Endothelial cell of umbilical vein (primary cell): ENCODE data around the gene FOXA1. TPM values are rescaled to one million over a fixed set of nuclear protein-coding genes. Genes with fewer than 3 reads are reported as not detected.

ENCODE experiments used
- BruUV-seq: library from RNA; stranded (reverse); fragments of 400-500 nt; replicated peaks from 2 replicates; lab custom pipeline; 2021; lab: Mats Ljungman, UMichigan
- CTCF ChIA-PET: fragments of 300-600, 350-600 bp; sonication (Branson Sonifier 250); formaldehyde crosslinking; loops from one replicate; lab custom pipeline; 2021; ENCODE audit warnings: antibody characterized with exemption, inconsistent platforms; lab: Charles Lee
- POLR2A ChIA-PET: fragments of 300-600, 350-600 bp; sonication (Branson Sonifier 250); formaldehyde crosslinking; loops from one replicate; lab custom pipeline; 2021; ENCODE audit warnings: antibody characterized with exemption, inconsistent platforms; lab: Charles Lee
- DNase-seq: peaks from one replicate; pipeline ENCODE4 v3.0.0-alpha.2; 2011; ENCODE audit warnings: low read depth, low spot score
- FAIRE-seq: peaks from 2 replicates; lab custom pipeline; 2011; peaks lifted over from hg19 to GRCh38; lab: Jason Lieb, UNC
- H2AFZ ChIP-seq: 2 replicates; pipeline ENCODE4 v1.6.0; 2012; ENCODE audit warnings: low read depth, low read length, control low read depth, inconsistent platforms
- H3K27ac ChIP-seq: 2 replicates; pipeline ENCODE4 v1.5.1; 2011; ENCODE audit warnings: low read depth, mild to moderate bottlenecking, control low read depth, low read length, moderate library complexity; ENCODE audit not compliant: insufficient read depth
- H3K27me3 ChIP-seq, 2 experiments: 2 replicates each; pipeline versions ENCODE4 v1.6.0 to v1.6.1; 2011; ENCODE audit warnings: low read length in 2 of 2, mixed read lengths in 1 of 2; ENCODE audit not compliant: control insufficient read depth in 2 of 2, insufficient read depth in 2 of 2
- H3K36me3 ChIP-seq, 2 experiments: 2 replicates in 1 of 2; 3 replicates in 1 of 2; pipeline ENCODE4 v1.5.1; 2011; ENCODE audit warnings: low read length in 2 of 2, mild to moderate bottlenecking in 1 of 2, moderate library complexity in 1 of 2; ENCODE audit not compliant: control insufficient read depth in 2 of 2, insufficient read depth in 2 of 2; ENCODE audit errors: extremely low read depth in 1 of 2
- H3K4me1 ChIP-seq: 3 replicates; pipeline ENCODE4 v1.5.1; 2011; ENCODE audit warnings: mild to moderate bottlenecking, low read length; ENCODE audit not compliant: control insufficient read depth, insufficient read depth; ENCODE audit errors: extremely low read depth
- H3K4me2 ChIP-seq: 2 replicates; pipeline ENCODE4 v1.6.1; 2011; ENCODE audit warnings: low read length, control low read depth, mixed read lengths; ENCODE audit not compliant: insufficient read depth
- H3K4me3 ChIP-seq, 3 experiments: fragments of 200-600 bp in 1 of 3; sonication (generic), shearing (Covaris generic) in 1 of 3; replicated peaks in 1 of 3; 2 replicates each; pipeline ENCODE4 v1.5.1; 2011 to 2016; ENCODE audit warnings: control low read depth in 3 of 3, low read length in 3 of 3, mild to moderate bottlenecking in 2 of 3, inconsistent platforms in 1 of 3, low read depth in 1 of 3, moderate library complexity in 1 of 3; ENCODE audit not compliant: insufficient read depth in 1 of 3
- H3K79me2 ChIP-seq: 2 replicates; pipeline ENCODE4 v1.6.0; 2012; ENCODE audit warnings: low read length, inconsistent platforms; ENCODE audit not compliant: control insufficient read depth, insufficient read depth
- H3K9ac ChIP-seq: replicated peaks from 2 replicates; pipeline ENCODE3; 2011; ENCODE audit warnings: low read length, control low read depth; ENCODE audit not compliant: insufficient read depth; ENCODE audit errors: extremely low read depth
- H3K9me1 ChIP-seq: replicated peaks from 3 replicates; pipeline ENCODE4 v1.6.0; 2011; ENCODE audit warnings: mild to moderate bottlenecking, low read length; ENCODE audit not compliant: control insufficient read depth, insufficient read depth; ENCODE audit errors: extremely low read depth
- H3K9me3 ChIP-seq: replicated peaks from 2 replicates; pipeline ENCODE4 v1.5.1; 2012; ENCODE audit warnings: low read length, inconsistent platforms; ENCODE audit not compliant: control insufficient read depth, insufficient read depth
- H4K20me1 ChIP-seq: replicated peaks from 2 replicates; pipeline ENCODE3; 2011; ENCODE audit warnings: mild to moderate bottlenecking, low read length; ENCODE audit not compliant: control insufficient read depth, insufficient read depth; ENCODE audit errors: extremely low read depth
- EZH2 ChIP-seq: IDR thresholded peaks from 2 replicates; pipeline ENCODE4 v1.6.1; 2012; ENCODE audit warnings: borderline replicate concordance, low read depth, mild to moderate bottlenecking, moderate library complexity, low read length, inconsistent platforms; ENCODE audit not compliant: severe bottlenecking
- FOS ChIP-seq: IDR thresholded peaks from 2 replicates; pipeline ENCODE4 v1.6.1; 2011; ENCODE audit warnings: mild to moderate bottlenecking, low read length, moderate library complexity, borderline replicate concordance; ENCODE audit not compliant: insufficient read depth
- GATA2 ChIP-seq: IDR thresholded peaks from 2 replicates; pipeline ENCODE4 v1.7.0; 2011; ENCODE audit warnings: low read depth, mild to moderate bottlenecking, moderate library complexity, mixed read lengths, low read length; ENCODE audit not compliant: insufficient read length, insufficient read depth
- JUN ChIP-seq: IDR thresholded peaks from 2 replicates; pipeline ENCODE4 v1.6.1; 2011; ENCODE audit warnings: borderline replicate concordance, low read depth; ENCODE audit not compliant: insufficient read length, insufficient read depth
- MYC ChIP-seq: IDR thresholded peaks from one replicate; pipeline ENCODE4 v1.6.1; 2011; ENCODE audit warnings: mild to moderate bottlenecking, low read depth, low read length
- POLR2A ChIP-seq: IDR thresholded peaks from 2 replicates; pipeline ENCODE4 v1.6.1; 2012; ENCODE audit warnings: low read depth, mild to moderate bottlenecking, control low read depth, low read length
- POLR2AphosphoS5 ChIP-seq: IDR thresholded peaks from 2 replicates; pipeline ENCODE4 v1.6.1; 2012; ENCODE audit warnings: low read depth, mild to moderate bottlenecking, control low read depth, low read length, moderate library complexity; ENCODE audit not compliant: insufficient read depth
- dilution Hi-C: fragments of 300-500 bp; cut with MboI; formaldehyde crosslinking; loops from one replicate; pipeline ENCODE4 v1.15.0; 2019; ENCODE audit warnings: low sequenced_read_pairs; ENCODE audit not compliant: extremely low pct_ligation_motif_present
- intact Hi-C: fragments of 100-400 bp; cut with micrococcal nuclease; formaldehyde crosslinking; loops from one replicate; pipeline ENCODE4 v1.10.0; 2022
- polyA plus RNA-seq, 4 experiments: library from polyadenylated mRNA; depleted of rRNA in 3 of 4; stranded (reverse) in 3 of 4; unstranded in 1 of 4; fragments of >200 nt; gene quantifications; 2 replicates each; pipeline versions ENCODE4 v1.2.1 to v1.2.3, GENCODE V29; 2011 to 2012; ENCODE audit warnings: missing spikeins in 1 of 4
- total RNA-seq: library from RNA; stranded (reverse); gene quantifications from 2 replicates; pipeline ENCODE4 v1.2.3, GENCODE V29; 2021
- TF ChIP-seq, protein P1 (sequence below), 2 donors: IDR thresholded peaks; 1 replicate in 1 of 2; 2 replicates in 1 of 2; pipeline ENCODE4 v1.5.1; 2011; ENCODE audit warnings: low read length in 2 of 2, mild to moderate bottlenecking in 2 of 2, moderate library complexity in 2 of 2, control low read depth in 1 of 2, inconsistent platforms in 1 of 2, low read depth in 1 of 2; ENCODE audit not compliant: insufficient read depth in 1 of 2; ENCODE audit errors: extremely low read depth in 1 of 2
- TF ChIP-seq, protein P2 (sequence below): IDR thresholded peaks from 2 replicates; pipeline ENCODE4 v1.6.1; 2011; ENCODE audit not compliant: insufficient read depth, insufficient read length

FOXA1 gene
- total and polyA plus RNA-seq, 2 donors (not counting 3 experiments of a cell fraction or from before 2014, with no cell fraction given) = 0.06 TPM; not detected in 1

DNA sequence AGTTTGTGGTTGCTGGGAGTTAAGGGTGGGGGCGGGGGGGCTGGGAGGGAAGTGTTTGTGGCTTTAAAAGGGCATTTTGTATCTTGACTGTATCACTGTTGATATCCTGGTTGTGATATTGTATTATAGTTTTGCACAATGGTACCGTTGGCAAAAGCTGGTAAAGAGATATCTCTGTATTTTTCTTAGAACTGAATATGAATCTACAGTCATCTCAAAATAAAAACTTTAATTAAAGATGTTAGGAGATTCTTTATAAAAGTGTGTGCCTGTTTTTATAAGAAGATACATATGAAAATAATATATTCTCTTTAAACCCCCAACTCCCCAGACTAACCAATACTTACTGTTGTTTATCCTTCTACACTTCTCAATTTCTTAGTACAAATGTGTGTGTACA, 43.5 kb upstream of the FOXA1 start:
- peaks cover 3 to 5% of the 10 kb centered on the region in 2 experiments for H3K27me3 ChIP-seq
- H3K9me1 ChIP-seq = no peaks in the 10 kb centered on the region
- no peak overlapping the region for H3K9ac ChIP-seq
- no peaks in the 10 kb centered on the region for H3K9me3 ChIP-seq
- intact Hi-C loops = no loop called here
- no peak overlapping the region for H2AFZ ChIP-seq
- no peaks in the 10 kb centered on the region for H3K79me2 ChIP-seq
- dilution Hi-C loops = no loop called here
- no peaks in the 10 kb centered on the region for H3K36me3 ChIP-seq
- no peak for TF ChIP-seq POLR2A
- TF ChIP-seq MYC = no peak
- no peak for TF ChIP-seq EZH2
- no peak for TF ChIP-seq GATA2
- no peaks in the 10 kb centered on the region for H3K4me1 ChIP-seq
- no peak for DNase-seq
- H3K4me3 ChIP-seq = no peak overlapping the region
- ChIA-PET CTCF (no interaction called here), POLR2A (no interaction called here)
- no peak overlapping the region for H3K27ac ChIP-seq
- no TSS peak for BruUV-seq
- no peak for FAIRE-seq
- no peak overlapping the region for H3K4me2 ChIP-seq
- no peaks in the 10 kb centered on the region for H4K20me1 ChIP-seq

DNA sequence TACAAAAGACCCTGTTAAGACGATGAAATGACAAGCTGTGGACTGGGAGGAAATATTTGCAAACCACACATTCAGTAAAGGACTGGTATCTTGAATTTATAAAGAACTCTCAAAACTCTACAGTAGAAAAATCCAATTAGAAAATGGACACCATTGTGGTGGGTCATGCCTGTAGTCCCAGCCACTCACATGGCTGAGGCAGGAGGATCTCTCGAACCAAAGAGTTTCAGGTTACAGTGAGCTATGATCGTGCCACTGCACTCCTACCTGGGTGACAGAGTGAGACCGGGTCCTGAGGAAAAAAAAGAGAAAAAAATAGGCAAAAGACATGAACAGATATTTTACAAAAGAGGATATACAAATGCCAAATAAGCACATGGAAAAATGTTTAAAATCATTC, 42.3 kb upstream of the FOXA1 start:
- no peaks in the 10 kb centered on the region for H4K20me1 ChIP-seq
- no peaks in the 10 kb centered on the region for H3K79me2 ChIP-seq
- no peak overlapping the region for H2AFZ ChIP-seq
- dilution Hi-C loops = no loop called here
- FAIRE-seq = no peak
- H3K9ac ChIP-seq = no peak overlapping the region
- H3K9me3 ChIP-seq = no peaks in the 10 kb centered on the region
- H3K4me2 ChIP-seq = no peak overlapping the region
- POLR2A ChIA-PET = no interaction called here
- H3K36me3 ChIP-seq = no peaks in the 10 kb centered on the region
- no peaks in the 10 kb centered on the region for H3K9me1 ChIP-seq
- H3K27me3 ChIP-seq = peaks cover 3 to 4% of the 10 kb centered on the region in 2 experiments
- H3K4me3 ChIP-seq = no peak overlapping the region
- DNase-seq = no peak
- intact Hi-C loops = no loop called here
- no peaks in the 10 kb centered on the region for H3K4me1 ChIP-seq
- H3K27ac ChIP-seq = no peak overlapping the region
- CTCF ChIA-PET = no interaction called here
- no peak for TF ChIP-seq POLR2A
- TF ChIP-seq, protein P1, sequence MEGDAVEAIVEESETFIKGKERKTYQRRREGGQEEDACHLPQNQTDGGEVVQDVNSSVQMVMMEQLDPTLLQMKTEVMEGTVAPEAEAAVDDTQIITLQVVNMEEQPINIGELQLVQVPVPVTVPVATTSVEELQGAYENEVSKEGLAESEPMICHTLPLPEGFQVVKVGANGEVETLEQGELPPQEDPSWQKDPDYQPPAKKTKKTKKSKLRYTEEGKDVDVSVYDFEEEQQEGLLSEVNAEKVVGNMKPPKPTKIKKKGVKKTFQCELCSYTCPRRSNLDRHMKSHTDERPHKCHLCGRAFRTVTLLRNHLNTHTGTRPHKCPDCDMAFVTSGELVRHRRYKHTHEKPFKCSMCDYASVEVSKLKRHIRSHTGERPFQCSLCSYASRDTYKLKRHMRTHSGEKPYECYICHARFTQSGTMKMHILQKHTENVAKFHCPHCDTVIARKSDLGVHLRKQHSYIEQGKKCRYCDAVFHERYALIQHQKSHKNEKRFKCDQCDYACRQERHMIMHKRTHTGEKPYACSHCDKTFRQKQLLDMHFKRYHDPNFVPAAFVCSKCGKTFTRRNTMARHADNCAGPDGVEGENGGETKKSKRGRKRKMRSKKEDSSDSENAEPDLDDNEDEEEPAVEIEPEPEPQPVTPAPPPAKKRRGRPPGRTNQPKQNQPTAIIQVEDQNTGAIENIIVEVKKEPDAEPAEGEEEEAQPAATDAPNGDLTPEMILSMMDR (IDR thresholded peaks at IDR 0.05; ENCODE audit: extremely low read depth in 1 of 2, insufficient read depth in 1 of 2, low read depth in 1 of 2, low read length in 2 of 2) = no peak
- no peak for TF ChIP-seq MYC
- TF ChIP-seq EZH2 = no peak
- no peak for TF ChIP-seq GATA2
- no peak for TF ChIP-seq FOS
- no peak for TF ChIP-seq POLR2AphosphoS5
- TF ChIP-seq, protein P2, sequence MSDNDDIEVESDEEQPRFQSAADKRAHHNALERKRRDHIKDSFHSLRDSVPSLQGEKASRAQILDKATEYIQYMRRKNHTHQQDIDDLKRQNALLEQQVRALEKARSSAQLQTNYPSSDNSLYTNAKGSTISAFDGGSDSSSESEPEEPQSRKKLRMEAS = no peak
- no peak for TF ChIP-seq JUN
- BruUV-seq = no TSS peak
